Measurements from ENCODE around the gene GAPDH.

DNA sequence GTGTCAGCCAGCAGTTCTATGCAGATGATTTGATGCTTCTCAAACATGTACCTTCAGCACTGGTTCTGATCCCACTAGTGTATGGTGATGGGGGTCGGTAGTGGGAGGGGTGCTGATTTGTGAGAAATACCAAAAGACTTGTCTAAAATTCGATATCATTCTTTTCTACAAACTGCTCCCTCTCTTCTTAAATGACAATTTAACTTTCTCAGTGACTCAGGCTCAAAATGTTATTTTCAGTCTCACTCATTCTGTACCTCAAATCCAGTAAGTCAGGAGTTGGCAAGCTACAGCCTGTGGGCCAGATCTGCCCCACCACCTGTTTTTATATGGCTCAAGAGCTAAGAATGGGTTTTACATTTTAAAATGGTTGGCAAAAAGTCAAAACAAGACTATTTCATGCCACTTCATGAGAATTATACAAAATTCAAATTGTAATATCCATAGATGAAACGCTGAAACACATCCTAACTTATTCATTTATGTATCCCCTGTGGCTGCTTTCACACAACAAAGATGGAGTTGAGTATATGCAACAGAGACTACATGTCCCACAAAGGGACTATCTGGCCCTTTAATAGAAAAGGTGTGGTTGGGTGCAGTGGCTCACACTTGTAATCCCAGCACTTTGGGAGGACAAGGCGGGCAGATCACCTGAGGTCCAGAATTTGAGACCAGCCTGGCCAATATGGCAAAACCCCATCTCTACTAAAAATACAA lies 40.4 kb downstream of the GAPDH start:
- TF ChIP-seq POLR2A (IDR thresholded peaks at IDR 0.05) = no peak
- no peak for TF ChIP-seq POLR2AphosphoS5 (IDR thresholded peaks at IDR 0.05)
- no peak for TF ChIP-seq CTCF (IDR thresholded peaks at IDR 0.05 in 8 of 11, conservative IDR thresholded peaks at IDR 0.05 in 3 of 11)
